Measurements from ENCODE around the gene CCL23.
"Not testable (repeated sequence)": the region's sequence is repeated elsewhere in the genome, so short reads cannot be mapped to it uniquely, and the experiment has no call there.

The CCL23 gene

GRCh38 chr17:35998018-35998545 is 19.7 kb downstream of the CCL23 start:
- H3K27ac ChIP-seq = no peak overlapping the region
- H3K4me3 ChIP-seq = no peak overlapping the region
- no peak overlapping the region for H3K4me2 ChIP-seq
- no peak overlapping the region for H3K9ac ChIP-seq
- peaks cover 0 to 5% (median 2%) of the 10 kb centered on the region in 10 experiments; a peak in 4 of 20 replicates for H3K4me1 ChIP-seq
- no peaks in the 10 kb centered on the region for H4K20me1 ChIP-seq
- H3K36me3 ChIP-seq = no peaks in the 10 kb centered on the region
- H3K9me3 ChIP-seq (replicated peaks in 1 of 11) = peaks cover 0 to 18% (median 12%) of the 10 kb centered on the region in 11 experiments; a peak in 17 of 22 replicates
- no peak for TF ChIP-seq Cebpa-rat (IDR thresholded peaks at IDR 0.05)
- no peaks in the 10 kb centered on the region for H3K27me3 ChIP-seq

- H3K9me3 ChIP-seq (replicated peaks in 1 of 11) = peaks cover 0 to 25% (median 19%) of the 10 kb centered on the region in 11 experiments; a peak in 17 of 22 replicates
- not testable (repeated sequence) for H3K4me1 ChIP-seq, H3K36me3 ChIP-seq, H3K27ac ChIP-seq, H3K27me3 ChIP-seq, H3K4me3 ChIP-seq, H3K9ac ChIP-seq, H4K20me1 ChIP-seq, H3K4me2 ChIP-seq
Observed at GRCh38 chr17:35995346-35995745, 22.4 kb downstream of the CCL23 start.

DNA sequence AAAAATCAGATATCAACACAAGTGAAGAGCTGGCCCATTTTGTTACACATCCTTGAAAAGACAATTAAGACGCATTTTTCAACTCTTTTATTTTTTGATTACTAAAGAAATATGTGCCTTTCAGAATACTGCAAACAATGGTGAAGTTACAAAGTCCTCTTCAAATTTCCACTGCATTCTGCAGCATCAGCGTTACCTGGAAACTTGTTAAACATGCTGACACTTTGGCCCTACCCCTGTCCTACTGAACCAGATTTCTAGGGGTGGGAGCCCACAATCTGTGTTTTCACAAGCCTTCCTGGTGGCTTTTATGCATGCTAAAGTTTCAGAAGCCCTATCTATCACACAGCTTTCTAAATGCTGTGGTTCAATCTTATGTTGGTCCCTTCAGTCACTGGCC is 26.7 kb downstream of the CCL23 start:
- H3K27ac ChIP-seq = no peak overlapping the region
- no peaks in the 10 kb centered on the region for H3K27me3 ChIP-seq
- H3K36me3 ChIP-seq = no peaks in the 10 kb centered on the region
- H3K9ac ChIP-seq = no peak overlapping the region
- no peak overlapping the region for H3K4me2 ChIP-seq
- peaks cover 0 to 13% (median 0%) of the 10 kb centered on the region in 10 experiments; a peak in 6 of 20 replicates for H3K4me1 ChIP-seq
- H4K20me1 ChIP-seq = no peaks in the 10 kb centered on the region
- H3K9me3 ChIP-seq (replicated peaks in 1 of 11) = peaks cover 16 to 49% (median 38%) of the 10 kb centered on the region in 11 experiments
- no peak overlapping the region for H3K4me3 ChIP-seq
- no peak for TF ChIP-seq Cebpa-rat (IDR thresholded peaks at IDR 0.05)

- TF ChIP-seq Cebpa-rat (IDR thresholded peaks at IDR 0.05) = no peak
- H3K27ac ChIP-seq = no peak overlapping the region
- H4K20me1 ChIP-seq = no peaks in the 10 kb centered on the region
- no peaks in the 10 kb centered on the region for H3K27me3 ChIP-seq
- H3K4me1 ChIP-seq = peaks cover 0 to 15% (median 0%) of the 10 kb centered on the region in 10 experiments; a peak in 6 of 20 replicates
- H3K4me2 ChIP-seq = no peak overlapping the region
- H3K9ac ChIP-seq = no peak overlapping the region
- H3K36me3 ChIP-seq = no peaks in the 10 kb centered on the region
- peaks cover 16 to 35% (median 23%) of the 10 kb centered on the region in 11 experiments for H3K9me3 ChIP-seq (replicated peaks in 1 of 11)
- no peak overlapping the region for H3K4me3 ChIP-seq
Observed at GRCh38 chr17:35988164-35988563, 29.6 kb downstream of the CCL23 start.

- no peaks in the 10 kb centered on the region for H3K36me3 ChIP-seq
- H3K27ac ChIP-seq = no peak within 1 kb of the TSS
- no peak for TF ChIP-seq Cebpa-rat (IDR thresholded peaks at IDR 0.05)
- H3K4me3 ChIP-seq = no peak within 1 kb of the TSS
- H3K27me3 ChIP-seq = no peaks in the 10 kb centered on the region
- no peak within 1 kb of the TSS for H3K9ac ChIP-seq
- H4K20me1 ChIP-seq = no peaks in the 10 kb centered on the region
- H3K9me3 ChIP-seq (replicated peaks in 1 of 11) = peaks cover 16 to 29% (median 23%) of the 10 kb centered on the region in 11 experiments
- peaks cover 0 to 15% (median 0%) of the 10 kb centered on the region in 10 experiments; a peak in 6 of 20 replicates for H3K4me1 ChIP-seq
- H3K4me2 ChIP-seq = peak within 1 kb of the TSS in 3 of 11 experiments; percentile 28 to 67 (median 46); a peak in 6 of 22 replicates
Observed at GRCh38 chr17:35986643-35987042, 31.1 kb downstream of the CCL23 start, which contains the start of gene CCL14. Gene CCL14, minus strand, starts transcription at chr17:35986729. Its CDS starts 80 bp downstream, at chr17:35986649.

- no peak for TF ChIP-seq Cebpa-rat (IDR thresholded peaks at IDR 0.05)
- Histone ChIP-seq H3K9ac (no peak overlapping the region), H3K27me3 (no peaks in the 10 kb centered on the region)
Observed at GRCh38 chr17:35984140-35984539, 33.6 kb downstream of the CCL23 start.

DNA sequence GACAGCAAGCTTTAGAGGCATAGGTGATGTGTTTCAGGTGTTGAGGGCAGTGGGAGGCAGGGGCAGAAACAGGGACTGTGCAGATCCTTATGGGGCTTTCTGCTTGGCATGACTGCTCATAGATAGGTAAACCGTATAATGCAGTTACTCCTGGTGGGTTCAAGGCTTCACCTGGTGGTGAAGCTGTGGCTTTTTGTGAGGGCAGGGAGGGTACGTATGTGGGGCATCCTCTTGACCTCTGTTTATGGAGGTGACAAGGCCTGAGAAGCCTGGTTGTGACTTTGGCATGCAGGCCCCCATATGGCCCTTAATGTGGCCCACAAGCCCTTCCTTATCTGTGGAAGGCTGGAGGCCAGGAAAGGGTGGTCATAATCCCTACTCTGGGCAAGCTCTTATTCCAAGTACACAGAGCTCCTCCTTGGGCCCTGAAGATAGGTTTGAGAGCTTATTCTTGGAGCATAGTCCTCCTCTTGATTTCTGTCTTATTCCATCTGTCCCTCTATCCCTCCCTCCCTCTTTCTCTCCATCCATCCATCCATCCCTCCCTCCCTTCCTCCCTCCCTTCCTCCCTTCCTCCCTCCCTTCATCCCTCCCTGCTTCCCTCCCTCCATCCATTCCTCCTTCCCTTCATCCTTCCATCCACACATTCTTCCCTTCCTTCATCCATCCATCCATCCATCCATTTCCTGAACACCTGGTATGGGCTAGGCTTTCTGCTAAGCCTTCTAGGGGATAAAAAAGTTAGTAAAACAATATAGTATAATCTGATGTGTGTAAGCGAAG is 35.2 kb downstream of the CCL23 start:
- H3K36me3 ChIP-seq = no peaks in the 10 kb centered on the region
- H3K4me1 ChIP-seq = peaks cover 0 to 15% (median 0%) of the 10 kb centered on the region in 10 experiments; a peak in 6 of 20 replicates
- H3K9me3 ChIP-seq (replicated peaks in 1 of 11) = no peaks in the 10 kb centered on the region; a peak in 1 of 22 replicates
- no peaks in the 10 kb centered on the region for H4K20me1 ChIP-seq
- H3K4me3 ChIP-seq = no peak overlapping the region
- no peak overlapping the region for H3K4me2 ChIP-seq
- TF ChIP-seq Cebpa-rat (IDR thresholded peaks at IDR 0.05) = no peak
- no peak overlapping the region for H3K27ac ChIP-seq
- H3K9ac ChIP-seq = no peak overlapping the region
- no peaks in the 10 kb centered on the region for H3K27me3 ChIP-seq

More at GRCh38 chr17:35984140-35984539, 33.6 kb downstream of the CCL23 start:
- H3K4me3 ChIP-seq = no peak overlapping the region
- H3K4me1 ChIP-seq = peaks cover 0 to 15% (median 0%) of the 10 kb centered on the region in 10 experiments; a peak in 6 of 20 replicates
- H4K20me1 ChIP-seq = no peaks in the 10 kb centered on the region
- H3K4me2 ChIP-seq = no peak overlapping the region
- peaks cover 7 to 12% (median 9%) of the 10 kb centered on the region in 11 experiments; a peak in 21 of 22 replicates for H3K9me3 ChIP-seq (replicated peaks in 1 of 11)
- no peak overlapping the region for H3K27ac ChIP-seq
- H3K36me3 ChIP-seq = no peaks in the 10 kb centered on the region

DNA sequence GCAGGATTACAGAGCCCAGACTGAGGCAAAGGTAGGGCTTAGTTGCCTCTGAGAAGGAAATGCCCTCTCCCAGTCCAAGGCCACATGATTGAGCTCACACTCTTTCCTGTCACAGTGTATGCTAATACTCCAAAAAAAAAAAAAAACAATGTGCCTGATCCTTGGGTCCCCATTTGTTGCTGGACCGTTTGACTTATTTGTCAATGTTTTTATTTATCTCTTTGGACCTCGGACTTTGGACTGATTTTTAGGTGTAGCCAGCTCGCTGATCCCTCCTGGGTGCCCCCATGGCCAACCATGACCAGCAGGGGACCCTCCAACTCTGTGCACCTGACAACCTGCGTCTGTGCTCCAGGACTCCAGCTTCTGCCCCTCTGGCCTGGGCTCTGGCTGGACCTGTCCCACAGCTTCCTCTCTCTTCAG is 35.9 kb downstream of the CCL23 start:
- Histone ChIP-seq H3K4me3 (no peak overlapping the region), H3K36me3 (no peaks in the 10 kb centered on the region), H3K4me1 (peaks cover 0 to 11% (median 0%) of the 10 kb centered on the region in 10 experiments; a peak in 6 of 20 replicates), H3K9me3 (replicated peaks in 1 of 11) (no peaks in the 10 kb centered on the region), H4K20me1 (no peaks in the 10 kb centered on the region), H3K9ac (no peak overlapping the region), H3K27ac (no peak overlapping the region), H3K27me3 (no peaks in the 10 kb centered on the region), H3K4me2 (no peak overlapping the region)
- no peak for TF ChIP-seq Cebpa-rat (IDR thresholded peaks at IDR 0.05)

GRCh38 chr17:35981246-35981645 is 36.5 kb downstream of the CCL23 start, which contains the start of gene CCL16:
Gene CCL16, minus strand, starts transcription at chr17:35981497. Its CDS starts 77 bp downstream, at chr17:35981420.
- Histone ChIP-seq H3K27me3 (no peaks in the 10 kb centered on the region), H3K4me2 (no peak within 1 kb of the TSS), H3K4me1 (peaks cover 0 to 6% (median 0%) of the 10 kb centered on the region in 10 experiments; a peak in 6 of 20 replicates), H3K9ac (no peak within 1 kb of the TSS), H3K4me3 (no peak within 1 kb of the TSS), H4K20me1 (no peaks in the 10 kb centered on the region), H3K36me3 (no peaks in the 10 kb centered on the region), H3K27ac (no peak within 1 kb of the TSS), H3K9me3 (replicated peaks in 1 of 11) (no peaks in the 10 kb centered on the region)
- no peak for TF ChIP-seq Cebpa-rat (IDR thresholded peaks at IDR 0.05)

All from BLaER1 treated with 17β-estradiol and CSF1 and Interleukin-3, amounts not matched to agents 10 nM and 100 nM (cell line).